Muscle layer of duodenum (tissue), 2 donors: Measurements from ENCODE around the gene CTAGE8.
"Not testable (repeated sequence)": the region's sequence is repeated elsewhere in the genome, so short reads cannot be mapped to it uniquely, and the experiment has no call there.

ENCODE experiments used
- H3K27ac ChIP-seq: one replicate; pipeline ENCODE4 v1.7.0; 2013; ENCODE audit warnings: mild to moderate bottlenecking, low read length
- H3K27me3 ChIP-seq: one replicate; pipeline ENCODE4 v1.7.0; 2013; ENCODE audit warnings: low read depth, mild to moderate bottlenecking, control low read depth, low read length
- H3K36me3 ChIP-seq, 2 donors: one replicate each; pipeline ENCODE4 v1.7.0; 2013; ENCODE audit warnings: low read length in 2 of 2, control low read depth in 1 of 2, mild to moderate bottlenecking in 1 of 2; ENCODE audit not compliant: insufficient read depth in 2 of 2, control insufficient read depth in 1 of 2
- H3K4me1 ChIP-seq, 2 donors: one replicate each; pipeline ENCODE4 v1.7.0; 2013; ENCODE audit warnings: low read length in 2 of 2, mild to moderate bottlenecking in 2 of 2, control low read depth in 1 of 2, moderate library complexity in 1 of 2; ENCODE audit not compliant: insufficient read depth in 2 of 2, control insufficient read depth in 1 of 2
- H3K4me3 ChIP-seq, 2 donors: one replicate each; pipeline ENCODE4 v1.7.0; 2013; ENCODE audit warnings: low read length in 2 of 2, low read depth in 1 of 2, mild to moderate bottlenecking in 1 of 2
- H3K9me3 ChIP-seq, 2 donors: one replicate each; pipeline ENCODE4 v1.7.0; 2013; ENCODE audit warnings: low read length in 2 of 2, control low read depth in 1 of 2, mild to moderate bottlenecking in 1 of 2; ENCODE audit not compliant: control insufficient read depth in 1 of 2
- donor health status: healthy.

CTAGE8 gene, protein sequence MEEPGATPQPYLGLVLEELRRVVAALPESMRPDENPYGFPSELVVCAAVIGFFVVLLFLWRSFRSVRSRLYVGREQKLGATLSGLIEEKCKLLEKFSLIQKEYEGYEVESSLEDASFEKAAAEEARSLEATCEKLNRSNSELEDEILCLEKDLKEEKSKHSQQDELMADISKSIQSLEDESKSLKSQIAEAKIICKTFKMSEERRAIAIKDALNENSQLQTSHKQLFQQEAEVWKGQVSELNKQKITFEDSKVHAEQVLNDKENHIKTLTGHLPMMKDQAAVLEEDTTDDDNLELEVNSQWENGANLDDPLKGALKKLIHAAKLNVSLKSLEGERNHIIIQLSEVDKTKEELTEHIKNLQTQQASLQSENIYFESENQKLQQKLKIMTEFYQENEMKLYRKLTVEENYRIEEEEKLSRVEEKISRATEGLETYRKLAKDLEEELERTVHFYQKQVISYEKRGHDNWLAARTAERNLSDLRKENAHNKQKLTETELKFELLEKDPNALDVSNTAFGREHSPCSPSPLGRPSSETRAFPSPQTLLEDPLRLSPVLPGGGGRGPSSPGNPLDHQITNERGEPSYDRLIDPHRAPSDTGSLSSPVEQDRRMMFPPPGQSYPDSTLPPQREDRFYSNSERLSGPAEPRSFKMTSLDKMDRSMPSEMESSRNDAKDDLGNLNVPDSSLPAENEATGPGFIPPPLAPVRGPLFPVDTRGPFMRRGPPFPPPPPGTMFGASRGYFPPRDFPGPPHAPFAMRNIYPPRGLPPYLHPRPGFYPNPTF

DNA sequence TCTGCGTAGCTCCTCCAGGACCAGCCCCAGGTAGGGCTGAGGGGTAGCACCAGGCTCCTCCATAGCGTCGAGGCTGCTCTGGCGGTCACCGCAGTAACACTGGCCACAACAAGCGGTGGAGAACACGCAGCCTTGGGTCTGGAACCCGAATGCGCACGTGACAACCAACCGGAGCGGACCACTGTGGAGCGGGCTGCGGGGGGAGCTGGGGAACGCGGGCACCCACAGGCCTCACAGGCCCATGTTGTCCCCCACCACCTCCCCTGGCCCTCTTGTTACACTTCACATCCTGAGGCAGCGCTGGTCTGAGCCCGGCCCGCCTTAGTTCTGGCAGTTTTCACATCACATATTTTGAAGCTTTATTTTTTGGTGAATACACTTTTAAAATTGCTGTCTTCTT lies at the start of gene CTAGE8:
TSS of gene CTAGE8 (minus strand) at position 101 of the 400 bp plus-strand sequence. CDS start at position 63, 38 bp downstream.
- not testable (repeated sequence) for H3K27ac ChIP-seq, H3K27me3 ChIP-seq, H3K4me1 ChIP-seq, H3K36me3 ChIP-seq, H3K9me3 ChIP-seq, H3K4me3 ChIP-seq

DNA sequence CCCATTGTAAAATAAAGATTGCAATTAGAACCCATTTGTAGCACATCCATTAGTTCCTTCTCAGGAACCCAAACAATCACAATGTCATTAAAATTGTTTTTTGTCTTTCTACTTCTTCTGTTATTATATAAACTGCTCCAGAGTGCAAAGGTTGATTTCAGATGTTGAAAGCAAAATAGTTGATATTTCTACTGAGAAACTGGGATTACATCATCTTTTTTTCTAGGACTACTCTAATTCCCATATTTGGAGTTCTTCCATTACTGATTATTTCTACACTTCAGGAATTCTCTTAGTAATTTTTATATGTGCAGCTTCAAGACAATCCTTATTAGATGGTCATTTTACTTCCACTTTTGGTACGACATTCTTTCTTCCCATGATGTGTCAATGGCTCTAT lies 48.4 kb upstream of the CTAGE8 start:
- not testable (repeated sequence) for H3K4me3 ChIP-seq, H3K27me3 ChIP-seq, H3K36me3 ChIP-seq, H3K9me3 ChIP-seq, H3K27ac ChIP-seq, H3K4me1 ChIP-seq

DNA sequence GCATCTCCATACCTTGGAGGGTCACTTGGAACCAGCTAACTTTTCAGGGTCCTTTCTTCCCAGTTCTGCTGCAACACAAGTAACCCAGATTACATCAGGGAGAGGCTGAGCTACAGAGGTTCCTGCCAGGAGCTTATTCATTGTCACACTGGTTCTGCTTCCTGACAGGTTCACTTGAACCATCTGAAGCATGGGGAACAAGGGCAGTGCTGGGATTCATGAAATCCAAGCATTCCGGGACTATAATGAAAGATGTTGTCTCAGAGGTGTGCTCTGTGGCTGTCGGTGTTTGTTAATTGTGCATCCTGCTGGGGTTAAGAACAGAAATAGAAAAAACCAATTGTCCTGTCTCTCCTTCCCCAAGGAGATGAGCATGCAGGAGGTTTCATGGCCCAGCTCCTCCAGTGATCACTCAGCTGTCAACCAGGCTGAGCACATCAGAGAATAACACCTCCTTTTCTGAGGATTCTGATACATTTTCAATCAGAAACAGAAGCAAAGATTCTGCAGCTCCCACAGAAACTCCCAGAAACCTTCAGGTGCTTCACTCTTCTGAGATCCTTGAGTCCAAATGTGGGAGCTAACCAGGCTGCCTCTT lies 42.9 kb upstream of the CTAGE8 start, which contains the start of gene OR2A1:
TSS of gene OR2A1 (plus strand) at position 548 of the 598 bp plus-strand sequence. CDS start 5,706 bp downstream, outside the sequence.
- H3K9me3 ChIP-seq, H3K36me3 ChIP-seq, H3K27ac ChIP-seq, H3K27me3 ChIP-seq, H3K4me3 ChIP-seq, H3K4me1 ChIP-seq: not testable (repeated sequence)

- not testable (repeated sequence) for H3K27me3 ChIP-seq, H3K27ac ChIP-seq, H3K4me1 ChIP-seq, H3K9me3 ChIP-seq, H3K4me3 ChIP-seq, H3K36me3 ChIP-seq
Observed at GRCh38 chr7:144311218-144311617, 42.1 kb upstream of the CTAGE8 start.

GRCh38 chr7:144309702-144310101 lies 40.6 kb upstream of the CTAGE8 start:
- H3K4me1 ChIP-seq, H3K9me3 ChIP-seq: not testable (repeated sequence)

GRCh38 chr7:144305156-144305555 lies 36.1 kb upstream of the CTAGE8 start:
- not testable (repeated sequence) for H3K4me1 ChIP-seq, H3K4me3 ChIP-seq, H3K27ac ChIP-seq, H3K27me3 ChIP-seq, H3K36me3 ChIP-seq, H3K9me3 ChIP-seq

More at GRCh38 chr7:144309702-144310101, 40.6 kb upstream of the CTAGE8 start:
- H3K27me3 ChIP-seq, H3K4me3 ChIP-seq, H3K36me3 ChIP-seq, H3K27ac ChIP-seq: not testable (repeated sequence)

GRCh38 chr7:144303607-144304006 lies 34.5 kb upstream of the CTAGE8 start:
- H3K4me3 ChIP-seq, H3K27me3 ChIP-seq, H3K36me3 ChIP-seq, H3K27ac ChIP-seq, H3K4me1 ChIP-seq, H3K9me3 ChIP-seq: not testable (repeated sequence)

DNA sequence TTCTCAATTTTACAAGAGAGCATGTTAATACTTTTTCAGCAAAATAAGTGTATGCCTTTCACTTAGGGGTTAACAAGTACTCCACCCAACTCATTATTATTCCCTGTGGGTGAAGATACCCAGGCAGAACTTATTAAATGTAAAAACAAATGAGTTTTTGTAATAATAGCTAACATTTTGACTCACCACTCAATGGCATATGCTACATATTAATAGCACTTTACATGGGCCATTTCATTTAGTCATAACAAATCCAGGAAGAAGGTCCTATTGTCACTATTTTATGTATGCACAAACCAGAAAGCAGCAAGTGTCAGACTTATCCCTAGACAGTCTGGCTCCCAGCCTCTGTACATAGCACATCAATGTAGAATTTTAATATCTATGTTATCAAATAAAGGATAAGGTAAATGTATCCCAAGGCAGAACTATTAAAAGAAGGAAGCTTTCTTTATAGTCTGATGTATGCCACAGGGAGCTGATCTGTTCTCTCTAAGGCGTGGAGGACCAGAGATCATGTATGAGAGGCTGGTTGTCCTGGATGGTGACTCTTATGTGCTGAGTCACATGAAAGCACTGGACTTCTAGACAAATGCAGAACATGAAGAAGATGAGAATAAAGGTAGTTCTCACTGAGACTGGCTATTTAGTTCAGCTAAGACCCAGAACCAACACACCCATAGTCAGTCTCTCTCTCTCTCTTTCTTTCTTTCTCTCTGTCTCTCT lies 33.7 kb upstream of the CTAGE8 start:
- not testable (repeated sequence) for H3K4me1 ChIP-seq, H3K27ac ChIP-seq, H3K27me3 ChIP-seq, H3K9me3 ChIP-seq, H3K36me3 ChIP-seq, H3K4me3 ChIP-seq

DNA sequence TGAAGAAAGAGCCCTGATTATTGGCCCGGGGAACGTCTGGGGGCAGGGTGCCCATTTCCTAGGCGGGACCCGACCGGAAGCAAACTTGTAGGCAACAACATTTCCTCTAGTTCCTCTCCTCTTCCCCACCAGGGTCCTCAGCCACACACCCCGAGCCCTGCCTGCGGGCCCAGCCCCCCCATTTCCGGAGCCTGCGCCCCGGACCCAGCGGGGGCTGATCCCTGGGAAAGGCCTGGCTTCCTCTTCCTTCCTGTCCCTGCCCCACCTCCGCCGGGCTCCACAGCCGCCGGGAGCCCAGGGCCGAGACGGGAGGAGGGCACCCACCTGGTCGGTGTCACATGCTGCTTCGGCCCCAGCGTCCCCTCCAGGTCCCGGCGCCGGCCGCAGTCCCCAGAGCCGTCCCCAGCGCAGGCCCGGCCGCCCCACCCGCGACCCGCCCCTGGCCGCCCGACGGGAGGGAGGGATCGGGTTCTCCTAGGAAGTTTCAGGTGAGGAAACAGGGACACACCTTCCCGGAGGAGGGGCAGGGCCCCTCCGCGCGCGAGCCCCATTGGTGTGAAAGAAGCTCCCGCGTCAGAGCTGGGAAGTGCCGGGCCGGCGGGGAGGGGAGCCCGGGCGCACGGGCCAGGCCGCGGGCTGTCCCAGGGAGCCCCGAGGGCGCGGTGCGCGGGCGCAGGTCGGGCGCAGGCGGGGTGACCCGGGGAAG lies 24.9 kb upstream of the CTAGE8 start:
- H3K36me3 ChIP-seq, H3K27ac ChIP-seq, H3K27me3 ChIP-seq, H3K4me1 ChIP-seq, H3K9me3 ChIP-seq, H3K4me3 ChIP-seq: not testable (repeated sequence)

GRCh38 chr7:144292384-144293161 lies 23.5 kb upstream of the CTAGE8 start:
- not testable (repeated sequence) for H3K4me3 ChIP-seq, H3K9me3 ChIP-seq, H3K27me3 ChIP-seq, H3K4me1 ChIP-seq, H3K36me3 ChIP-seq, H3K27ac ChIP-seq
